ENCODE data around the gene NDUFC1.
"Not testable (repeated sequence)": the region's sequence is repeated elsewhere in the genome, so short reads cannot be mapped to it uniquely, and the experiment has no call there.

The NDUFC1 gene

DNA sequence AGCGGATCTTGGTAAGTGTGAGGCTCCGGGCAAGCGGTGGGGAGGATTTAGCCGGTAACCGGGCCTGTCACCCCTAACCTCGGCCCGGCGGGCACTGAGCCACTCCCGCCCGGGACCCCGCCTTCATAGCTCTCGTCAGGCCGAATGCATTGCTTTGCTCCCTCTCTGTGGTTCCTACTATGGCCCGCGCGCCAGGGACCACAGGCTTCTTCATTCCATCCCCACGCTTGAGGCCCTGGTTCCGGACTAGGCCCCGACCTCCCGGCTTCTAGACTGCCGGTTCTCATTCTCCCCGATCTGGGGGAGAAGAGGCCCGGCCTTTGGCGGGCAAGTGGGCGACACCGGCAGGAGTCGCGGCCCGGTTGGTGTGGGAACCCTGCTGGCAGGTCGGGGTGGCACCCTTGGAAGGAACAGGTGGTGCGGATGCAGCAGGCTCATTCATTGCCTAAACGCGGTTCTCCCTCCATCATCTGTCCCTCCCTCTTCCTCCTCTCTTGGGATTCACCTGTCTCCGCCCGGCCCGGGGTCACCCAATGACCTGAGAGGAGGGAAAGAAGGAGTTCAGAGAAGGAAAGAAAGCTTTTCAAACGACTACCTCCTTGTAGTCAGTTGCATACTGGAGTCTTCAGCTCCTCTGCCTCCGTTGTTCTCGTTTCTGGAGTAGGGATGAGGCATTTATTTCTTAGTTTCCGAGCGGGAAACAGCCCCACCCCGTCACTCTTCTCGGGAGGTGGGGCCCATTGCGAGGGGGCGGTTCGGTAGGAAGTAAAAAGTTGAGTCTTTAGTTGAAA, at the start of gene NDUFC1:
TSS of gene NDUFC1 (minus strand) at position 657 of the 791 bp plus-strand sequence. CDS start 6,679 bp downstream, outside the sequence.
- Histone ChIP-seq H3K36me3 (ENCODE audit: control insufficient read depth in 2 of 2, insufficient read depth in 2 of 2, low read length in 2 of 2) (no peaks in the 10 kb centered on the region), H3K27ac (ENCODE audit: low read length) (peak within 1 kb of the TSS; percentile 77), H3K27me3 (ENCODE audit: control insufficient read depth in 1 of 2, insufficient read depth in 2 of 2, low read length in 2 of 2) (no peaks in the 10 kb centered on the region), H3K9me3 (ENCODE audit: control insufficient read depth in 2 of 2, low read length in 2 of 2) (no peaks in the 10 kb centered on the region), H3K9ac (ENCODE audit: low read length in 2 of 2) (peak within 1 kb of the TSS; percentile 74 to 83), H3K4me3 (ENCODE audit: low read length in 2 of 2) (peak within 1 kb of the TSS; percentile 78 to 97), H3K4me1 (ENCODE audit: control insufficient read depth, insufficient read depth, low read length) (peaks cover 12% of the 10 kb centered on the region)

DNA sequence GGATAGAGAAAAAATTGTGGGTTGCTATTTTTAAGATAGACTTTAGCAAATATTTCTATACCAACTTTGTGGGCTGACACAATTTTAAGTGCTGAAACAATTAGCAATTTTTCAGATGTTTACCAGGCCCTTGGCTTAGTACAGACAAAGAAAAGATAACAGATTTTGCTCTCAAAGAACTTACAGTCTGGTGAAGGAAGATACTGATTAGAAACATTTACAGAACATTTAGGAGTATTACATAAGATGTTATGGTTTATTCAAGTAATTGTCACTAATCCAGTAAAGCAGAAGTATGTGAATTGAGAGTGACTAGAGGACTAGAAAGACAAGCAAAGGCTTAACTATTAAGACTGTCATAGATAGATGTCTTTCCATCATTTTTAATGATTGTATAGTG, 35.3 kb upstream of the NDUFC1 start:
- Histone ChIP-seq H3K27ac (ENCODE audit: low read length) (no peak overlapping the region), H3K27me3 (ENCODE audit: control insufficient read depth in 1 of 2, insufficient read depth in 2 of 2, low read length in 2 of 2) (no peaks in the 10 kb centered on the region), H3K9ac (ENCODE audit: low read length in 2 of 2) (no peak overlapping the region), H3K4me1 (ENCODE audit: control insufficient read depth, insufficient read depth, low read length) (no peaks in the 10 kb centered on the region), H3K4me3 (ENCODE audit: low read length in 2 of 2) (no peak overlapping the region), H3K9me3 (ENCODE audit: control insufficient read depth in 2 of 2, low read length in 2 of 2) (no peaks in the 10 kb centered on the region), H3K36me3 (ENCODE audit: control insufficient read depth in 2 of 2, insufficient read depth in 2 of 2, low read length in 2 of 2) (peaks cover 0 to 12% of the 10 kb centered on the region in 2 donors)

DNA sequence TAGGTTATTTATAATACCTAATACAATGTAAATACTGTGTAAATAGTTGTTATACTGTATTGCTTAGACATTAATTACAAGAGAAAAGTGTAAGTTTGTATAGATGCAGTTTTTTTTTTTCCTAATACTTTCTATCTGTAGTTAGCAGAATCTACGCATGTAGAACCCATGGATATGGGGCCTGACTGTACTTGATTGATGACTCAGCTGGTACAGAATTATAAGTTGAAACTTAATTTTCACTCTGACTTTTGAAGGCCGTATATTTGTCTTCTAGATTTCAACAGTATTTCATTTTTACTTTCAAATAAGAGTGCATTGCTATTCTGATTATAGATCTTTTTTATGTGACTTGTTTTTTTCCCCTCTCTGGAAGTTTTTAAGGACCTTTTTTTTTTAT, 30.8 kb upstream of the NDUFC1 start:
- no peak overlapping the region for H3K27ac ChIP-seq (ENCODE audit: low read length)

DNA sequence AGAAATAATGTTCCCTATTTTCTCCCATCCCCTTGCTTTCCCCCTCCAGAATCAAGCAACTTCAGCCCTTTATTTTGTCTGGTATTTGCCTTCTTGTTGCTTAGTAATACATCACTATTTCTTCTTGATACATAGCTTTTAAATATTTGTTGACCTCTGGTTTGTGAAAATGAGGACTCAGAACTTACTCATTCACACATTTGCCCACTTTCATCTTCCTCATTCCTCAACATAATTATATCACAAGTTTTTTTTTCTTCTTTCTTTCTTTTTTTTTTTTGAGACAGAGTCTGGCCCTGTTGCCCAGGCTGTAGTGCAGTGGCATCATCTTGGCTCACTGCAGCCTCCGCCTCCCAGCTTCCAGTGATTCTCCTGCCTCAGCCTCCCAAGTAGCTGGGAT, 28.9 kb upstream of the NDUFC1 start:
- H3K27me3 ChIP-seq (ENCODE audit: control insufficient read depth in 1 of 2, insufficient read depth in 2 of 2, low read length in 2 of 2): no peaks in the 10 kb centered on the region

More for the DNA sequence above, 30.8 kb upstream of the NDUFC1 start:
- Histone ChIP-seq H3K9ac (ENCODE audit: low read length in 2 of 2) (no peak overlapping the region), H3K4me1 (ENCODE audit: control insufficient read depth, insufficient read depth, low read length) (no peaks in the 10 kb centered on the region), H3K27me3 (ENCODE audit: control insufficient read depth in 1 of 2, insufficient read depth in 2 of 2, low read length in 2 of 2) (no peaks in the 10 kb centered on the region), H3K4me3 (ENCODE audit: low read length in 2 of 2) (no peak overlapping the region), H3K9me3 (ENCODE audit: control insufficient read depth in 2 of 2, low read length in 2 of 2) (no peaks in the 10 kb centered on the region), H3K36me3 (ENCODE audit: control insufficient read depth in 2 of 2, insufficient read depth in 2 of 2, low read length in 2 of 2) (no peaks in the 10 kb centered on the region)

DNA sequence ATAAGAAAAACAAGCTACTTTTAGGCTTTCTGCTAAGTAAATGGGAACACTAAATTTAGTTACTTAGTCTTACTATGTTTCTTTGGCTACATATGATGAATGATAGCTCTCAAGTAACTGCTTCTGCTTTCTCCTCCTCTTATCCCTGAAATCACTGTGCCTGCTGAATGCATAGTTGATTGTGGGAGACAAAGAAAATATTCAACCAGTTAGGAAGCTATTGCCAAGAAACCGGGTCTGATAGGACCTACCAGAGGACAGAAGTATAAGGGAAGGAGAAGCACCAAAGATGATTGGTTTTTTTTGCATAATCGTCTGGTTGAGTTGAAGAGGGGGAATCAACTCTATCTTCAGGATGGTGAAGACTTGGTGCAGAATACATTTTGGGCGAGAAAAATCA, 28.0 kb upstream of the NDUFC1 start:
- no peak overlapping the region for H3K9ac ChIP-seq (ENCODE audit: low read length in 2 of 2)
- H3K36me3 ChIP-seq (ENCODE audit: control insufficient read depth in 2 of 2, insufficient read depth in 2 of 2, low read length in 2 of 2): no peaks in the 10 kb centered on the region
- H3K4me3 ChIP-seq (ENCODE audit: low read length in 2 of 2): no peak overlapping the region
- no peaks in the 10 kb centered on the region for H3K9me3 ChIP-seq (ENCODE audit: control insufficient read depth in 2 of 2, low read length in 2 of 2)
- H3K4me1 ChIP-seq (ENCODE audit: control insufficient read depth, insufficient read depth, low read length): no peaks in the 10 kb centered on the region
- H3K27ac ChIP-seq (ENCODE audit: low read length): no peak overlapping the region
- no peaks in the 10 kb centered on the region for H3K27me3 ChIP-seq (ENCODE audit: control insufficient read depth in 1 of 2, insufficient read depth in 2 of 2, low read length in 2 of 2)

More for the DNA sequence above, 28.9 kb upstream of the NDUFC1 start:
- no peak overlapping the region for H3K27ac ChIP-seq (ENCODE audit: low read length)
- no peaks in the 10 kb centered on the region for H3K4me1 ChIP-seq (ENCODE audit: control insufficient read depth, insufficient read depth, low read length)
- H3K4me3 ChIP-seq (ENCODE audit: low read length in 2 of 2): no peak overlapping the region
- H3K9me3 ChIP-seq (ENCODE audit: control insufficient read depth in 2 of 2, low read length in 2 of 2): no peaks in the 10 kb centered on the region
- H3K36me3 ChIP-seq (ENCODE audit: control insufficient read depth in 2 of 2, insufficient read depth in 2 of 2, low read length in 2 of 2): no peaks in the 10 kb centered on the region
- no peak overlapping the region for H3K9ac ChIP-seq (ENCODE audit: low read length in 2 of 2)

DNA sequence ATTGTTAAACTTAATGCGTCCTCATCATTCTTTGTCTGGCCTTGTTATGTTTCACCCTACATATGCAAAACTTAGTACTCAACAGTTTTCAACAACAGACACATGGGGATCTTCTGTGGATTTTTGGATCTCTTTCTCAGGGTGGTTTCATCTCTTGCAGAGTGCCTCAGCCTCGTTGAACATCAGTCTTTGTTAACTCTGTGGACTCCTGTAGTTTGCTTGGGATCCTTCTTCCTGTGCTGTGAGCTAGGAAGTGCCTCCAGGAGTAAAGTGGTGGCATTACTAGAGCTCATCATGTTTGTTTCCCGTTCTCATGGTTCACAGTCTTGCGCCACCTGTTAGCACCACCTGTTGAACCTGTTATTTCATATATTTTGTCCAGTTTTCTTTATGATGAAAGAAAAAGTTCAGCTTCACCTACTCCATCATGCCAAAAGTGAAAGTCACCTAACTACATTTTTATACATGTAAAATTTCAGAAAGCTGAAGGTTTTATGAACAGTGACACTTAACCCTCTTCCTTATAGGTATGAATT, 27.5 kb upstream of the NDUFC1 start:
- H3K4me1 ChIP-seq (ENCODE audit: control insufficient read depth, insufficient read depth, low read length): no peaks in the 10 kb centered on the region
- no peaks in the 10 kb centered on the region for H3K36me3 ChIP-seq (ENCODE audit: control insufficient read depth in 2 of 2, insufficient read depth in 2 of 2, low read length in 2 of 2)
- H3K27me3 ChIP-seq (ENCODE audit: control insufficient read depth in 1 of 2, insufficient read depth in 2 of 2, low read length in 2 of 2): no peaks in the 10 kb centered on the region
- H3K4me3 ChIP-seq (ENCODE audit: low read length in 2 of 2): no peak overlapping the region
- no peaks in the 10 kb centered on the region for H3K9me3 ChIP-seq (ENCODE audit: control insufficient read depth in 2 of 2, low read length in 2 of 2)
- H3K27ac ChIP-seq (ENCODE audit: low read length): no peak overlapping the region
- H3K9ac ChIP-seq (ENCODE audit: low read length in 2 of 2): no peak overlapping the region

- Histone ChIP-seq H3K4me3 (ENCODE audit: low read length in 2 of 2) (no peak overlapping the region), H3K9ac (ENCODE audit: low read length in 2 of 2) (no peak overlapping the region), H3K36me3 (ENCODE audit: control insufficient read depth in 2 of 2, insufficient read depth in 2 of 2, low read length in 2 of 2) (no peaks in the 10 kb centered on the region), H3K4me1 (ENCODE audit: control insufficient read depth, insufficient read depth, low read length) (peaks cover 5% of the 10 kb centered on the region), H3K27me3 (ENCODE audit: control insufficient read depth in 1 of 2, insufficient read depth in 2 of 2, low read length in 2 of 2) (no peaks in the 10 kb centered on the region), H3K9me3 (ENCODE audit: control insufficient read depth in 2 of 2, low read length in 2 of 2) (no peaks in the 10 kb centered on the region), H3K27ac (ENCODE audit: low read length) (no peak overlapping the region)
Measured at GRCh38 chr4:139324620-139325019, 22.3 kb upstream of the NDUFC1 start.

DNA sequence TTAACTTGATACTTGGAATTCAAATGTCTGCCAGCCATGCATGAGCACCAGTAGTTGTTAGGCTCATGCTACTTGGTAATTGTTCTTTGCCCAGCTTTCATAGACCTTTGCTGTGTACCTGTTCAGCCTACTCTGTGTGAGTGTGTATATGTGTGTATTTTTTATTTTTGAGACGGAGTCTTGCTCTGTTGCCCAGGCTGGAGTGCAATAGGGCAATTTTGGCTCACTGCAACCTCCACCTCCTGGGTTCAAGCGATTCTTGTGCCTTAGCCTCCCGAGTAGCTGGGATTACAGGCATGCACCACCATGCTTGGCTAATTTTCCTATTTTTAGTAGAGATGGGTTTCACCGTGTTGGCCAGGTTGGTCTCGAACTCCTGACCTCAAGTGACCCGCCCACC, 20.3 kb upstream of the NDUFC1 start:
- H3K27me3 ChIP-seq (ENCODE audit: control insufficient read depth in 1 of 2, insufficient read depth in 2 of 2, low read length in 2 of 2); H3K9ac ChIP-seq (ENCODE audit: low read length in 2 of 2); H3K9me3 ChIP-seq (ENCODE audit: control insufficient read depth in 2 of 2, low read length in 2 of 2); H3K4me1 ChIP-seq (ENCODE audit: control insufficient read depth, insufficient read depth, low read length); H3K27ac ChIP-seq (ENCODE audit: low read length); H3K36me3 ChIP-seq (ENCODE audit: control insufficient read depth in 2 of 2, insufficient read depth in 2 of 2, low read length in 2 of 2); H3K4me3 ChIP-seq (ENCODE audit: low read length in 2 of 2): not testable (repeated sequence)

DNA sequence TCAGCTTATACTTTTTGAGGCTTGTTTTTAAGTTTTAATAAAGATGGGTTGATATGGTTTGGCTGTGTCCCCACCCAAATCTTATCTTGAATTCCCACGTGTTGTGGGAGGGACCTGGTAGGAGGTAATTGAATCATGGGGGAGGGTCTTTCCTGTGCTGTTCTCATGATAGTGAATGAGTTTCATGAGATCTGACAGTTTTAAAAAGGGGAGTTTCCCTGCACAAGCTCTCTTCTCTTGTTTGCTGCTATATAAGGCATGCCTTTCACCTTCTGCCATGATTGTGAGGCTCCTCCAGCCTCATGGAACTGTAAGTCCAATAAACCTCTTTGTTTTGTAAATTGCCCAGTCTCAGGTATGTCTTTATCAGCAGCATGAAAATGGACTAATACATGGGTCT, 19.8 kb upstream of the NDUFC1 start:
- H3K9ac ChIP-seq (ENCODE audit: low read length in 2 of 2); H3K4me1 ChIP-seq (ENCODE audit: control insufficient read depth, insufficient read depth, low read length); H3K4me3 ChIP-seq (ENCODE audit: low read length in 2 of 2); H3K9me3 ChIP-seq (ENCODE audit: control insufficient read depth in 2 of 2, low read length in 2 of 2); H3K36me3 ChIP-seq (ENCODE audit: control insufficient read depth in 2 of 2, insufficient read depth in 2 of 2, low read length in 2 of 2); H3K27me3 ChIP-seq (ENCODE audit: control insufficient read depth in 1 of 2, insufficient read depth in 2 of 2, low read length in 2 of 2); H3K27ac ChIP-seq (ENCODE audit: low read length): not testable (repeated sequence)

DNA sequence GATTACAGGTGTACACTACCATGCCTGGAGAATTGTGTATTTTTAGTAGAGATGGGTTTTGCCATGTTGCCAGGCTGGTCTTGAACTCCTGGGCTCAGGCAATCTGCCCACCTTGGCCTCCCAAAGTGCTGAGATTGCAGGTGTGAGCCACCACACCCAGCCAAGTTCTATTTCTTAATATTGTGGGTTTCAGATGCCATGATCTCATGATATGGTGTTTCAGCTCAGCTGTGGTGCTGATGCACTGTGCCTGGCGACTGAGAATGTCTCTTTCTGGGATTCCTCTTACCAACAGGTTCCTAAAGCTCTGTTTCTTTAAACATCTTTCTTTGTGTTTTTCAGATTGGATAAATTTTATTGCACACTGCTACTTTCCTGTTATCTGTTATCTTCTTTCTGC, 17.3 kb upstream of the NDUFC1 start:
- Histone ChIP-seq H3K4me1 (ENCODE audit: control insufficient read depth, insufficient read depth, low read length) (peaks cover 5% of the 10 kb centered on the region), H3K9ac (ENCODE audit: low read length in 2 of 2) (no peak overlapping the region), H3K27ac (ENCODE audit: low read length) (no peak overlapping the region), H3K4me3 (ENCODE audit: low read length in 2 of 2) (no peak overlapping the region), H3K9me3 (ENCODE audit: control insufficient read depth in 2 of 2, low read length in 2 of 2) (no peaks in the 10 kb centered on the region), H3K36me3 (ENCODE audit: control insufficient read depth in 2 of 2, insufficient read depth in 2 of 2, low read length in 2 of 2) (no peaks in the 10 kb centered on the region), H3K27me3 (ENCODE audit: control insufficient read depth in 1 of 2, insufficient read depth in 2 of 2, low read length in 2 of 2) (no peaks in the 10 kb centered on the region)

DNA sequence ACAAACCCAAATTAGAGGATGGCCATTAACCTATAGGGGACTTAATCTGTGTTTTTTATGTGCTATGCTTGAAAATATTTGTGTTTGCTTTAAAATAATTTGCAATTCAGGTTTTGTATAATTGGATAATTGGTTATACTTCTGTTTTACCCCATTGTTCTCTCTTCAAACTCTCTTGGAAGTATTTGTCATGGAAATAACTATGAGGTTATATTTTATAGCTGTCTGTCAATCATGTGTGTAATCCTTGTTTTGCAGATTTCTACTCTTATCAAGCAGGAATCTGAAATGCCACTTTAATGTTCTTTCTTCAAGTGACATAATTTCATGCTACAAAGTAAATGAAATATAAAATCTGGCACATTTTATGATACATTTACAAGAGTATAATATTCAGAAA, 15.4 kb upstream of the NDUFC1 start:
- no peak overlapping the region for H3K27ac ChIP-seq (ENCODE audit: low read length)
- no peaks in the 10 kb centered on the region for H3K4me1 ChIP-seq (ENCODE audit: control insufficient read depth, insufficient read depth, low read length)
- no peaks in the 10 kb centered on the region for H3K9me3 ChIP-seq (ENCODE audit: control insufficient read depth in 2 of 2, low read length in 2 of 2)
- H3K27me3 ChIP-seq (ENCODE audit: control insufficient read depth in 1 of 2, insufficient read depth in 2 of 2, low read length in 2 of 2): no peaks in the 10 kb centered on the region
- no peak overlapping the region for H3K9ac ChIP-seq (ENCODE audit: low read length in 2 of 2)
- H3K36me3 ChIP-seq (ENCODE audit: control insufficient read depth in 2 of 2, insufficient read depth in 2 of 2, low read length in 2 of 2): no peaks in the 10 kb centered on the region
- no peak overlapping the region for H3K4me3 ChIP-seq (ENCODE audit: low read length in 2 of 2)

Data from stomach smooth muscle (tissue), 2 donors.